ENCODE data around the gene SPNS2. TPM values are rescaled to one million over a fixed set of nuclear protein-coding genes. Genes with fewer than 3 reads are reported as not detected.

SPNS2 gene
- total and polyA plus RNA-seq, 10 of the 15 experiments (the other 5 are each of a cell fraction or from before 2014, with no cell fraction given): 0.04 to 1.1 (median 0.23) TPM; not detected in 2

DNA sequence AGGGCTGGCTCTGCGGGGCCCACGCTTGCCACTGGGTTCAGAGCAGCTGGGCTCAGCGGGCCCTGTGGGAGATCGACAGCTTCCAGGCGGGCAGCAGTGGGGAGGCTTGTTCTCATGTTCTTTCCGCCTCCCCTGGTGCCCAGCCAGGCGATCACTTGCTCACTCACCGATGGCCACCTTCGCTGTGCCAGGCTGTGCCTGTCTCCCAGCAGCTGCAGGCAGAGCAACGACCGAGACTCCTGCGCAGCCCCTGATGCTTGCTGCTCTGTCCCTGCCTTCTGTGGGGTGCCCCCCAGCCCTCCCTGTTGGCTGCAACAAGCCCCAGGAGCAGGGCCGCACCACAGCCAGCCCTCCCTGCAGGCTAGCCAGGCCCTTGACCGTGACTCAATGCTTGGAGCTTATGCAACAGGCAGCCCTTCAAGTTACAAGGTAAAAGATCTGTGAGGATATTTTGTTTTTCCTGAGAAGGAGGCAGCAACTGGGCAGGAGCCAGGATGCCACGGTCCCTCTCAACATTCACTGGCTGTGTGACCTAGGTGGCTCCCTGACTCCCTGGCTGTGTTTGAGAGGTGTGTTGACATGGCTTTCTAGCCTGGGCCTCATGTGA, 9.6 kb upstream of the SPNS2 start:
- RAD21 ChIA-PET (ENCODE audit: unreplicated experiment): no interaction called here
- H3K27ac ChIP-seq (ENCODE audit: control insufficient read depth, insufficient read depth): no peak overlapping the region
- H3K79me2 ChIP-seq (ENCODE audit: control insufficient read depth, insufficient read depth, low read length): no peaks in the 10 kb centered on the region
- DNase-seq (ENCODE audit: low read depth, low spot score) (no peak), ATAC-seq (no peak), FAIRE-seq (no peak)
- H3K9ac ChIP-seq (ENCODE audit: control insufficient read depth, insufficient read depth, low read length): no peak overlapping the region
- POLR2A ChIA-PET: no interaction called here
- no peak overlapping the region for H3K4me2 ChIP-seq (ENCODE audit: control insufficient read depth, insufficient read depth)
- H3K9me3 ChIP-seq (replicated peaks; ENCODE audit: control insufficient read depth, insufficient read depth, low read length): no peaks in the 10 kb centered on the region
- intact Hi-C loops (cut with micrococcal nuclease; ENCODE audit: unreplicated experiment): no loop called here
- no peak overlapping the region for H3K4me3 ChIP-seq
- CTCF ChIA-PET: no interaction called here
- no TSS peak for BruUV-seq (replicated peaks)
- no peaks in the 10 kb centered on the region for H4K20me1 ChIP-seq (ENCODE audit: control insufficient read depth, insufficient read depth)
- H3K4me1 ChIP-seq (ENCODE audit: control insufficient read depth, insufficient read depth, low read length): no peaks in the 10 kb centered on the region; the same call in 1 of the 2 replicates
- in situ Hi-C loops (cut with MboI): no loop called here
- H2AFZ ChIP-seq (ENCODE audit: control insufficient read depth, low read depth, low read length): no peak overlapping the region
- no peaks in the 10 kb centered on the region; a peak in 1 of 4 replicates for H3K27me3 ChIP-seq (replicated peaks in 1 of 2; ENCODE audit: control insufficient read depth in 2 of 2, insufficient read depth in 2 of 2, low read length in 1 of 2)
- TF ChIP-seq YBX1 (IDR thresholded peaks at IDR 0.05) (no peak), SREBF1 (IDR thresholded peaks at IDR 0.05; ENCODE audit: low read length) (no peak), NR2C1 (IDR thresholded peaks at IDR 0.05) (no peak), POLR2A (IDR thresholded peaks at IDR 0.05; ENCODE audit: low read depth, low read length) (no peak)
- SMC1A ChIA-PET (ENCODE audit: uncharacterized antibody, unreplicated experiment): no interaction called here
- H3K36me3 ChIP-seq (ENCODE audit: control insufficient read depth in 2 of 2, insufficient read depth in 2 of 2, low read length in 1 of 2): no peaks in the 10 kb centered on the region
- WGBS (ENCODE audit: insufficient coverage, insufficient replicate concordance, low lambda C conversion rate, missing lambda C conversion rate): 68% methylated on average over 15 of the region's 15 CpGs

DNA sequence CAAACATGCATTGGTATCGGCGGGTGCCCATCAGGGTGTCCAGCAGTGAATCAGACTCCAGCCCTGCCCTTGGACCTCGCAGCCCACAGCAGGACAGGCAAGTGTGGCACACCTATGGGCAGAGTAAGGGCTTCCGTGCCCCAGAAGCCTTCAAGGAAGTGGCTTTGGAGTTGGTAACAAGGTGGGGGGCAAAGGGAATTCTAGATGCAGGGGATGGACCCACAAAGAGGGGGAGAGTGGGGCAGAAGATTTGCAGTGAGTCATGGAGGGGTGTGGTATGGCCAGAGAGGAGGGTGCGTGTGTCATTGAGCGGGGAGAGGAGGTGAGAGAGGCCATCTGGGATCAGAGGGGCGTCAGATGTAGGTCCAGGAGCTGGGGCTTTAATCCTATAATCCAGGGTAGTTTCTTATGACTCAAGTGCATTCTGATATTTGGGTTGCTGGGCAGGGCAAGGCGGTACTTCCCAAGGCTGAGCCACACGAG, 8.5 kb upstream of the SPNS2 start:
- POLR2A ChIA-PET: no interaction called here
- no peak for DNase-seq (ENCODE audit: low read depth, low spot score)
- H3K9ac ChIP-seq (ENCODE audit: control insufficient read depth, insufficient read depth, low read length): no peak overlapping the region
- H3K4me2 ChIP-seq (ENCODE audit: control insufficient read depth, insufficient read depth): no peak overlapping the region
- no peak overlapping the region for H3K4me3 ChIP-seq
- ATAC-seq: no peak
- in situ Hi-C loops (cut with MboI): no loop called here
- no peak overlapping the region for H2AFZ ChIP-seq (ENCODE audit: control insufficient read depth, low read depth, low read length)
- TF ChIP-seq, protein P1, sequence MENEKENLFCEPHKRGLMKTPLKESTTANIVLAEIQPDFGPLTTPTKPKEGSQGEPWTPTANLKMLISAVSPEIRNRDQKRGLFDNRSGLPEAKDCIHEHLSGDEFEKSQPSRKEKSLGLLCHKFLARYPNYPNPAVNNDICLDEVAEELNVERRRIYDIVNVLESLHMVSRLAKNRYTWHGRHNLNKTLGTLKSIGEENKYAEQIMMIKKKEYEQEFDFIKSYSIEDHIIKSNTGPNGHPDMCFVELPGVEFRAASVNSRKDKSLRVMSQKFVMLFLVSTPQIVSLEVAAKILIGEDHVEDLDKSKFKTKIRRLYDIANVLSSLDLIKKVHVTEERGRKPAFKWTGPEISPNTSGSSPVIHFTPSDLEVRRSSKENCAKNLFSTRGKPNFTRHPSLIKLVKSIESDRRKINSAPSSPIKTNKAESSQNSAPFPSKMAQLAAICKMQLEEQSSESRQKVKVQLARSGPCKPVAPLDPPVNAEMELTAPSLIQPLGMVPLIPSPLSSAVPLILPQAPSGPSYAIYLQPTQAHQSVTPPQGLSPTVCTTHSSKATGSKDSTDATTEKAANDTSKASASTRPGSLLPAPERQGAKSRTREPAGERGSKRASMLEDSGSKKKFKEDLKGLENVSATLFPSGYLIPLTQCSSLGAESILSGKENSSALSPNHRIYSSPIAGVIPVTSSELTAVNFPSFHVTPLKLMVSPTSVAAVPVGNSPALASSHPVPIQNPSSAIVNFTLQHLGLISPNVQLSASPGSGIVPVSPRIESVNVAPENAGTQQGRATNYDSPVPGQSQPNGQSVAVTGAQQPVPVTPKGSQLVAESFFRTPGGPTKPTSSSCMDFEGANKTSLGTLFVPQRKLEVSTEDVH (IDR thresholded peaks at IDR 0.05; ENCODE audit: low read depth, partially characterized antibody): no peak
- TF ChIP-seq SMAD5 (IDR thresholded peaks at IDR 0.05; ENCODE audit: low read depth): no peak
- no peak for TF ChIP-seq RAD21 (IDR thresholded peaks at IDR 0.05; ENCODE audit: insufficient read depth, low read depth, low read length)
- TF ChIP-seq SUPT20H (IDR thresholded peaks at IDR 0.05; ENCODE audit: borderline replicate concordance, control insufficient read depth, low read depth, low read length): no peak
- TF ChIP-seq, protein P2, sequence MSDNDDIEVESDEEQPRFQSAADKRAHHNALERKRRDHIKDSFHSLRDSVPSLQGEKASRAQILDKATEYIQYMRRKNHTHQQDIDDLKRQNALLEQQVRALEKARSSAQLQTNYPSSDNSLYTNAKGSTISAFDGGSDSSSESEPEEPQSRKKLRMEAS (IDR thresholded peaks at IDR 0.05; ENCODE audit: low read depth, low read length): no peak
- H3K4me1 ChIP-seq (ENCODE audit: control insufficient read depth, insufficient read depth, low read length): no peaks in the 10 kb centered on the region; the same call in 1 of the 2 replicates
- no TSS peak for BruUV-seq (replicated peaks)
- SMC1A ChIA-PET (ENCODE audit: uncharacterized antibody, unreplicated experiment): no interaction called here
- RAD21 ChIA-PET (ENCODE audit: unreplicated experiment): no interaction called here
- WGBS (ENCODE audit: insufficient coverage, insufficient replicate concordance, low lambda C conversion rate, missing lambda C conversion rate): 41% methylated on average over 9 of the region's 9 CpGs
- H4K20me1 ChIP-seq (ENCODE audit: control insufficient read depth, insufficient read depth): no peaks in the 10 kb centered on the region
- CTCF ChIA-PET: no interaction called here
- H3K79me2 ChIP-seq (ENCODE audit: control insufficient read depth, insufficient read depth, low read length): no peaks in the 10 kb centered on the region
- H3K9me3 ChIP-seq (replicated peaks; ENCODE audit: control insufficient read depth, insufficient read depth, low read length): no peaks in the 10 kb centered on the region
- no peak overlapping the region for H3K27ac ChIP-seq (ENCODE audit: control insufficient read depth, insufficient read depth)
- no peaks in the 10 kb centered on the region for H3K36me3 ChIP-seq (ENCODE audit: control insufficient read depth in 2 of 2, insufficient read depth in 2 of 2, low read length in 1 of 2)
- intact Hi-C loops (cut with micrococcal nuclease; ENCODE audit: unreplicated experiment): no loop called here
- H3K27me3 ChIP-seq (replicated peaks in 1 of 2; ENCODE audit: control insufficient read depth in 2 of 2, insufficient read depth in 2 of 2, low read length in 1 of 2): no peaks in the 10 kb centered on the region; a peak in 1 of 4 replicates
- no peak for FAIRE-seq
